HEK293 (cell line): ENCODE results near the gene CNOT6L.

Experiments
- CTCF ChIA-PET: fragments of 350-600 bp; formaldehyde crosslinking; extraction: SDS; loops from one replicate; lab custom pipeline; 2021; ENCODE audit warnings: antibody characterized with exemption; lab: Yijun Ruan, JAX
- POLR2A ChIA-PET: fragments of 300-600 bp; formaldehyde crosslinking; extraction: SDS; loops from one replicate; lab custom pipeline; 2020; ENCODE audit warnings: antibody characterized with exemption, inconsistent platforms; lab: Yijun Ruan, JAX
- H3K27ac ChIP-seq: fragments of 200-500 bp; sonication (Bioruptor generic); 2 replicates; pipeline ENCODE4 v1.5.1; 2014; ENCODE audit warnings: low read depth, low read length, control low read depth, inconsistent platforms; ENCODE audit errors: extremely low read depth
- H3K36me3 ChIP-seq, 2 experiments: fragments of 200-500 bp in 1 of 2; sonication (Bioruptor generic) in 1 of 2; 1 replicate in 1 of 2; 2 replicates in 1 of 2; pipeline ENCODE4 v1.5.1; 2014 to 2017; ENCODE audit warnings: inconsistent platforms in 2 of 2, low read length in 2 of 2; ENCODE audit not compliant: control insufficient read depth in 2 of 2, insufficient read depth in 1 of 2
- H3K4me1 ChIP-seq: fragments of 200-500 bp; sonication (Bioruptor generic); 2 replicates; pipeline ENCODE4 v1.5.1; 2014; ENCODE audit warnings: mild to moderate bottlenecking, low read length, inconsistent platforms; ENCODE audit not compliant: control insufficient read depth, insufficient read depth
- H3K4me3 ChIP-seq: 2 replicates; pipeline ENCODE4 v1.5.1; 2011; ENCODE audit warnings: low read depth, mild to moderate bottlenecking, control low read depth, low read length, moderate library complexity
- H3K9me3 ChIP-seq: fragments of 200-500 bp; sonication (Bioruptor generic); 2 replicates; pipeline ENCODE4 v1.5.1; 2014; ENCODE audit warnings: low read depth, low read length, inconsistent platforms; ENCODE audit not compliant: control insufficient read depth, insufficient read depth
- FEZF1 ChIP-seq: fragments of 450-650 bp; formaldehyde crosslinking; IDR thresholded peaks from 2 replicates; pipeline ENCODE4 v1.5.1; 2016; ENCODE audit warnings: missing biosample characterization, missing genetic modification characterization
- KLF9 ChIP-seq: fragments of 450-650 bp; formaldehyde crosslinking; IDR thresholded peaks from 2 replicates; pipeline ENCODE4 v1.5.1; 2016; ENCODE audit warnings: missing biosample characterization, missing genetic modification characterization, low read depth
- OSR2 ChIP-seq: fragments of 450-650 bp; formaldehyde crosslinking; IDR thresholded peaks from 2 replicates; pipeline ENCODE4 v1.5.1; 2016; ENCODE audit warnings: missing biosample characterization, missing genetic modification characterization
- SETDB1 ChIP-seq: IDR thresholded peaks from one replicate; pipeline ENCODE4 v1.6.1; 2017; ENCODE audit warnings: mild to moderate bottlenecking, low read length, moderate library complexity, mixed read lengths; ENCODE audit not compliant: insufficient read length
- TSHZ1 ChIP-seq: fragments of 450-650 bp; formaldehyde crosslinking; IDR thresholded peaks from 2 replicates; pipeline ENCODE4 v1.5.1; 2016; ENCODE audit warnings: missing biosample characterization, missing genetic modification characterization, borderline replicate concordance
- ZBTB1 ChIP-seq: fragments of 450-650 bp; formaldehyde crosslinking; IDR thresholded peaks from 2 replicates; pipeline ENCODE4 v1.5.1; 2016; ENCODE audit warnings: missing biosample characterization, missing genetic modification characterization
- ZBTB48 ChIP-seq: fragments of 450-650 bp; formaldehyde crosslinking; IDR thresholded peaks from 2 replicates; pipeline ENCODE4 v1.5.1; 2016; ENCODE audit warnings: missing biosample characterization, missing genetic modification characterization
- ZBTB7A ChIP-seq: fragments of 450-650 bp; formaldehyde crosslinking; IDR thresholded peaks from 2 replicates; pipeline ENCODE4 v1.5.1; 2016; ENCODE audit warnings: low read depth, missing biosample characterization, missing genetic modification characterization
- ZBTB8A ChIP-seq: fragments of 450-650 bp; formaldehyde crosslinking; IDR thresholded peaks from 2 replicates; pipeline ENCODE4 v1.5.1; 2016; ENCODE audit warnings: missing biosample characterization, missing genetic modification characterization
- ZIC2 ChIP-seq: fragments of 450-650 bp; formaldehyde crosslinking; IDR thresholded peaks from 2 replicates; pipeline ENCODE4 v1.5.1; 2016; ENCODE audit warnings: missing biosample characterization, missing genetic modification characterization
- ZNF140 ChIP-seq: fragments of 450-650 bp; formaldehyde crosslinking; IDR thresholded peaks from 2 replicates; pipeline ENCODE4 v1.5.1; 2016; ENCODE audit warnings: missing biosample characterization, missing genetic modification characterization
- ZNF768 ChIP-seq: fragments of 450-650 bp; formaldehyde crosslinking; IDR thresholded peaks from 2 replicates; pipeline ENCODE4 v1.5.1; 2018; ENCODE audit warnings: missing biosample characterization, mild to moderate bottlenecking, missing genetic modification characterization
- TF ChIP-seq, protein P1 (sequence below): fragments of 450-650 bp; formaldehyde crosslinking; IDR thresholded peaks from 2 replicates; pipeline ENCODE4 v1.5.1; 2016; ENCODE audit warnings: missing biosample characterization, missing genetic modification characterization
- TF ChIP-seq, protein P2 (sequence below): fragments of 450-650 bp; formaldehyde crosslinking; IDR thresholded peaks from 2 replicates; pipeline ENCODE4 v1.5.1; 2017; ENCODE audit warnings: missing biosample characterization, missing genetic modification characterization
- TF ChIP-seq, protein P3 (sequence below): fragments of 450-650 bp; IDR thresholded peaks from 2 replicates; pipeline ENCODE4 v1.5.1; 2018; ENCODE audit warnings: missing biosample characterization, mild to moderate bottlenecking, missing genetic modification characterization

The CNOT6L gene

DNA sequence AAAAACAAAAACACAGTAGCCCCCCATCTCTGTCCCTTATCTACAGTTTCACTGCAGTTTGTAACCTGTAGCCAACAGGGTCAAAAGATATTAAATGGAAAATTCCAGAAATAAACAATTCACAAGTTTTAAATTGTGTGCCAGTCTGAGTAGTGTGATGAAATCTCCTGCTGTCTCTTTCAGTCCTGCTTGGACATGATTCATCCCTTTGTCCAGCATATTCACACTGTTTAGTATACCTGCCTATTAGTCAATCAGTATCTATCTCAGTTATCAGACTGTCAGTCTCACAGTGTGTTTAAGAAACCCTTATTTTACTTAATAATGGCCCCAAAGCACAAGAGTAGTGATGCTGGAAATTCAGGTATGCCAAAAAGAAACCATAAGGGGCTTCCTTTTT is 21.9 kb downstream of the CNOT6L start:
- CTCF ChIA-PET: no interaction called here
- POLR2A ChIA-PET: no interaction called here
- TF ChIP-seq ZBTB8A (tag by site-specific recombination) (no peak), ZBTB48 (tag by site-specific recombination) (no peak), ZIC2 (tag by site-specific recombination) (no peak)
- TF ChIP-seq, protein P1, sequence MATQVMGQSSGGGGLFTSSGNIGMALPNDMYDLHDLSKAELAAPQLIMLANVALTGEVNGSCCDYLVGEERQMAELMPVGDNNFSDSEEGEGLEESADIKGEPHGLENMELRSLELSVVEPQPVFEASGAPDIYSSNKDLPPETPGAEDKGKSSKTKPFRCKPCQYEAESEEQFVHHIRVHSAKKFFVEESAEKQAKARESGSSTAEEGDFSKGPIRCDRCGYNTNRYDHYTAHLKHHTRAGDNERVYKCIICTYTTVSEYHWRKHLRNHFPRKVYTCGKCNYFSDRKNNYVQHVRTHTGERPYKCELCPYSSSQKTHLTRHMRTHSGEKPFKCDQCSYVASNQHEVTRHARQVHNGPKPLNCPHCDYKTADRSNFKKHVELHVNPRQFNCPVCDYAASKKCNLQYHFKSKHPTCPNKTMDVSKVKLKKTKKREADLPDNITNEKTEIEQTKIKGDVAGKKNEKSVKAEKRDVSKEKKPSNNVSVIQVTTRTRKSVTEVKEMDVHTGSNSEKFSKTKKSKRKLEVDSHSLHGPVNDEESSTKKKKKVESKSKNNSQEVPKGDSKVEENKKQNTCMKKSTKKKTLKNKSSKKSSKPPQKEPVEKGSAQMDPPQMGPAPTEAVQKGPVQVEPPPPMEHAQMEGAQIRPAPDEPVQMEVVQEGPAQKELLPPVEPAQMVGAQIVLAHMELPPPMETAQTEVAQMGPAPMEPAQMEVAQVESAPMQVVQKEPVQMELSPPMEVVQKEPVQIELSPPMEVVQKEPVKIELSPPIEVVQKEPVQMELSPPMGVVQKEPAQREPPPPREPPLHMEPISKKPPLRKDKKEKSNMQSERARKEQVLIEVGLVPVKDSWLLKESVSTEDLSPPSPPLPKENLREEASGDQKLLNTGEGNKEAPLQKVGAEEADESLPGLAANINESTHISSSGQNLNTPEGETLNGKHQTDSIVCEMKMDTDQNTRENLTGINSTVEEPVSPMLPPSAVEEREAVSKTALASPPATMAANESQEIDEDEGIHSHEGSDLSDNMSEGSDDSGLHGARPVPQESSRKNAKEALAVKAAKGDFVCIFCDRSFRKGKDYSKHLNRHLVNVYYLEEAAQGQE (tag by site-specific recombination): no peak
- no peak overlapping the region for H3K27ac ChIP-seq
- H3K9me3 ChIP-seq: no peaks in the 10 kb centered on the region
- H3K4me1 ChIP-seq: peaks cover 8% of the 10 kb centered on the region
- no peak overlapping the region for H3K4me3 ChIP-seq
- no peaks in the 10 kb centered on the region for H3K36me3 ChIP-seq

DNA sequence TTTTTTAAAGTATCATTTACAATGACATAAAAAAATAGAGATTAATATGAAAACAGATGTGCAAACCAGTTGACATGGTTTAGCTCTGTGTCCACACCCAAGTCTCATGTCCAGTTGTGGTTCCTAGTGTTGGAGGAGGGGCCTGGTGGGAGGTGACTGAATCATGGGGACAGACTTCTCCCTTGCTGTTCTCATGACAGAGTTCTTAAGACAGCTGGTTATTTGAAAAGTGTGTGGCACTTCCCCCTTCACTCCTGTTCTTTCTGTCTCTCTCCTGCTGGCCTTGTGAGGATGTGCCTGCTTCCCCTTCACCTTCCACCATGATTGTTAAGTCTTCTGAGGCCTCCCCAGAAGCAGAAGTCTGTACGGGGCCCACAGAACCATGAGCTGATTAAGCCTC is 23.8 kb downstream of the CNOT6L start:
- TF ChIP-seq SETDB1 (peak; percentile 46), ZNF140 (tag by site-specific recombination) (no peak)
- ChIA-PET CTCF (no interaction called here), POLR2A (no interaction called here)
- Histone ChIP-seq H3K4me1 (0 out of 2 replicates have a peak, but pooled peaks cover 2% of the 10 kb centered on the region), H3K36me3 (no peaks in the 10 kb centered on the region), H3K4me3 (no peak overlapping the region), H3K9me3 (no peaks in the 10 kb centered on the region), H3K27ac (no peak overlapping the region)

DNA sequence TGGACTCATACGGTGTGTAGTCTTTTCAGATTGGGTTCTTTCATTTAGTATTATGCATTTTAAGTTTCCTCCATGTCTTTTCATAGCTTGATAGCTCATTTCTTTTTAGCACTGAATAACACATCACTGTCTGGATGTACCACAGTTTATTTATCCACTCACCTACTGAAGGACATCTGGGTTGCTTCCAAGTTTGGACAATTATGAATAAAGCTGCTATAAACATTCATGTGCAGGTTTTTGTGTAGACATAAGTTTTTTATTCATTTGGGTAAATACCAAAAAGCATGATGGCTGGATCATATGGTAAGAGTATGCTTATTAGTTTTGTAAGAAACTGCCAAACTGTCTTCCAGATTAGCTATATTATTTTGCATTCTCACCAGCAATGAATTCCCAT is 29.0 kb downstream of the CNOT6L start:
- Histone ChIP-seq H3K4me1 (peaks cover 2% of the 10 kb centered on the region; the same call in 1 of the 2 replicates), H3K27ac (no peak overlapping the region)
- CTCF ChIA-PET: interaction anchor here (0.6 kb wide), 1 partner anchor 10 kb away, joined by 6 read pairs; no protein-coding TSS in a partner anchor

DNA sequence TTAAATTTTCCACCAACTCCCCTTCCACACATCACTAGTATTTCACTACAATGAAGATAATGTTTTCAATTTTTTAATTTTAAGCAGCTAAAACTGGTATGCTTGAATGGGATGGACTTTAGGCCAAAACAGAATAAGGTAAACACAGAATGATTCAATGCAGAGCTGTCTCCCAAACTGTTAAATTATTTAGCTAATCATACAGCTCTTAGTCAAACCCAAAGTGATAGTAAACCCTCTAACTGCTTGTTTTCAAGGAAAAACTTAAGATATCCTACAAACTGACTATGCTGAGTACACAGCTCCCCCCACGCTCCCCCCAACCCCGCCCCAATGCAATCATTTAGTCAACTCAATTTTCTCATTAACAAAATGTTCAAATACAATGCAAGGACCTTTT is 30.2 kb downstream of the CNOT6L start:
- Histone ChIP-seq H3K9me3 (no peaks in the 10 kb centered on the region), H3K27ac (no peak overlapping the region), H3K4me3 (no peak overlapping the region), H3K4me1 (peaks cover 2% of the 10 kb centered on the region; the same call in 1 of the 2 replicates), H3K36me3 (no peaks in the 10 kb centered on the region)
- TF ChIP-seq OSR2 (no peak), TSHZ1 (tag by site-specific recombination) (no peak), ZBTB1 (tag by site-specific recombination) (no peak), ZNF768 (tag by site-specific recombination) (no peak), KLF9 (tag by site-specific recombination) (no peak)
- CTCF ChIA-PET: no interaction called here
- POLR2A ChIA-PET: no interaction called here

More for the DNA sequence above, 29.0 kb downstream of the CNOT6L start:
- no peaks in the 10 kb centered on the region for H3K9me3 ChIP-seq
- no peak overlapping the region for H3K4me3 ChIP-seq
- POLR2A ChIA-PET: no interaction called here
- TF ChIP-seq ZBTB7A (tag by site-specific recombination) (no peak), FEZF1 (tag by site-specific recombination) (peak; percentile 39; the same call in 1 of the 2 replicates)
- TF ChIP-seq, protein P2, sequence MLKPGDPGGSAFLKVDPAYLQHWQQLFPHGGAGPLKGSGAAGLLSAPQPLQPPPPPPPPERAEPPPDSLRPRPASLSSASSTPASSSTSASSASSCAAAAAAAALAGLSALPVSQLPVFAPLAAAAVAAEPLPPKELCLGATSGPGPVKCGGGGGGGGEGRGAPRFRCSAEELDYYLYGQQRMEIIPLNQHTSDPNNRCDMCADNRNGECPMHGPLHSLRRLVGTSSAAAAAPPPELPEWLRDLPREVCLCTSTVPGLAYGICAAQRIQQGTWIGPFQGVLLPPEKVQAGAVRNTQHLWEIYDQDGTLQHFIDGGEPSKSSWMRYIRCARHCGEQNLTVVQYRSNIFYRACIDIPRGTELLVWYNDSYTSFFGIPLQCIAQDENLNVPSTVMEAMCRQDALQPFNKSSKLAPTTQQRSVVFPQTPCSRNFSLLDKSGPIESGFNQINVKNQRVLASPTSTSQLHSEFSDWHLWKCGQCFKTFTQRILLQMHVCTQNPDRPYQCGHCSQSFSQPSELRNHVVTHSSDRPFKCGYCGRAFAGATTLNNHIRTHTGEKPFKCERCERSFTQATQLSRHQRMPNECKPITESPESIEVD: 0 out of 2 replicates have a peak, but pooled peaks have one; percentile 22
- TF ChIP-seq, protein P3, sequence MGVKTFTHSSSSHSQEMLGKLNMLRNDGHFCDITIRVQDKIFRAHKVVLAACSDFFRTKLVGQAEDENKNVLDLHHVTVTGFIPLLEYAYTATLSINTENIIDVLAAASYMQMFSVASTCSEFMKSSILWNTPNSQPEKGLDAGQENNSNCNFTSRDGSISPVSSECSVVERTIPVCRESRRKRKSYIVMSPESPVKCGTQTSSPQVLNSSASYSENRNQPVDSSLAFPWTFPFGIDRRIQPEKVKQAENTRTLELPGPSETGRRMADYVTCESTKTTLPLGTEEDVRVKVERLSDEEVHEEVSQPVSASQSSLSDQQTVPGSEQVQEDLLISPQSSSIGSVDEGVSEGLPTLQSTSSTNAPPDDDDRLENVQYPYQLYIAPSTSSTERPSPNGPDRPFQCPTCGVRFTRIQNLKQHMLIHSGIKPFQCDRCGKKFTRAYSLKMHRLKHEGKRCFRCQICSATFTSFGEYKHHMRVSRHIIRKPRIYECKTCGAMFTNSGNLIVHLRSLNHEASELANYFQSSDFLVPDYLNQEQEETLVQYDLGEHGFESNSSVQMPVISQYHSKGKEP (tag by site-specific recombination): no peak
- TF ChIP-seq, all 188 proteins: peak for 2
- no peaks in the 10 kb centered on the region for H3K36me3 ChIP-seq
